Posterior vena cava (tissue), 2 donors: ENCODE data around the gene MYEOV. TPM values are rescaled to one million over a fixed set of nuclear protein-coding genes. Genes with fewer than 3 reads are reported as not detected.

Experiments
- DNase-seq: peaks from one replicate; pipeline ENCODE4 v3.0.0-alpha.2; 2020; ENCODE audit warnings: low spot score
- intact Hi-C, 2 donors: fragments of 100-400 bp; cut with DNase I; formaldehyde crosslinking; loops; one replicate each; pipeline versions ENCODE4 v1.14.1 to v1.14.2; 2022 to 2023
- total RNA-seq, 2 donors: library from RNA; stranded (reverse); fragmentation: NEBNext Ultra II Directional; extraction: Animal tissue kit (Norgen Biotek cat#: 25700); gene quantifications; one replicate each; pipeline ENCODE4 v1.2.1, GENCODE V29; 2021
- donor health status: DM: yes; HTN: yes; CAD: no.
- donor health status: DM: yes; HTN: yes; CAD: no.

MYEOV gene
- total RNA-seq, 2 donors from 2014 or later: 0.46 to 0.57 TPM

DNA sequence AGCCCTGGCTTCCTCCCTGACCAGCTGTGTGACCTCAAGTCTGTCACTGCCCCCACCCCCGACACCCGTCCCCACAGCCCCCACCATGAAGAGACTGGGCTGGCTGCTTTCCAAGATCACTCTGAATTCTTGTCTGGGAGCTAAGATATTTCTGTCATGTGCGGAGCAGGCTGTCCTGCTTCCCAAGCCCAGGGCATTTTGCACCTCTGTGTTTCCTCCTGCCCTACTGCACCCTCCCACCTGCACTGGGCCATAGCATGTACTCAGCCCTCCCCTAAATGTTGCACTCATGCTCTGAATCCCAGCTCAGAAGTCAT lies 30.3 kb upstream of the MYEOV start:
- intact Hi-C loops: no loop called here
- DNase-seq: no peak

DNA sequence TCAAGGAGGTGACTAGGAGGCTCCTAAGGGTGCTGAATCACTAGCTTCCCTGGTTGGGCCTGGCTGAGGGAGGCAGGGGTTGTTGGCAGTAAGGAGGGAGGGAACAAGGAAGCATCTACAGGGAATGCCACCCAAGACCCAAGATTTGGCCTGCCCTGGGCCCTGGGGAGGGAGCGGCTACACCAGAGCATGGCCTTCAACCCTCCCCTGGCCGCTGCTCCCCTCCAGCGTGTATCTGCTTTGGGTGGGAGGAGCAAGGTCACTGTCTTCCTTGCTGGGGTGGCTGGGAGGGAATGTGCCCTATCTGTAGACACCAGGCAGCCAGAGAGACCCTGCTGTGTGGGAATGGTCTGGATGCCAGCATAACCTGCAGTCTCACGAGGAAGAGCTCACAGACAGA lies 29.5 kb upstream of the MYEOV start:
- no peak for DNase-seq
- intact Hi-C loops: no loop called here

DNA sequence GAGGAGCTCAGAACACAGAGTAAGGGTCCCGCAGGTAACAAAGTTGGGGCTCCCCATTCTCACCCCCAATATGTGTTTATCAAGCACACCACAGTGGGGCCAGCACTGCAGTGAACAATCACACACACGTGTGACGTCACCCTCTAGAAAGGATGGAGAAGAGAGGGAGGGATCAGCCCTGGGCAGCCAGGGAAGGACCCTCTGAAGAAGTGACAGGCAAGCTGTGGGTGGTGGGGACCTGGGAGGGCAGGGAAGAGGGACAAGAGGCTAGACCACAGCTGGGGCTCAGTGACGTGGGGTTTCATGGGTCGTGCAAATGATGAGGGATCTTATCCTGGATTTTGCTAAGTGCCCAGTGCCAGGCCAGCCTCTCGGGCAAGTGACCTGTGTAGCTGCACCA lies 28.7 kb upstream of the MYEOV start:
- intact Hi-C loops: no loop called here

GRCh38 chr11:69265911-69266510 lies 27.9 kb upstream of the MYEOV start:
- no peak for DNase-seq
- intact Hi-C loops: no loop called here

More for the DNA sequence above, 28.7 kb upstream of the MYEOV start:
- DNase-seq: no peak

GRCh38 chr11:69267395-69267805 lies 26.6 kb upstream of the MYEOV start:
- intact Hi-C loops: no loop called here
- DNase-seq: no peak

DNA sequence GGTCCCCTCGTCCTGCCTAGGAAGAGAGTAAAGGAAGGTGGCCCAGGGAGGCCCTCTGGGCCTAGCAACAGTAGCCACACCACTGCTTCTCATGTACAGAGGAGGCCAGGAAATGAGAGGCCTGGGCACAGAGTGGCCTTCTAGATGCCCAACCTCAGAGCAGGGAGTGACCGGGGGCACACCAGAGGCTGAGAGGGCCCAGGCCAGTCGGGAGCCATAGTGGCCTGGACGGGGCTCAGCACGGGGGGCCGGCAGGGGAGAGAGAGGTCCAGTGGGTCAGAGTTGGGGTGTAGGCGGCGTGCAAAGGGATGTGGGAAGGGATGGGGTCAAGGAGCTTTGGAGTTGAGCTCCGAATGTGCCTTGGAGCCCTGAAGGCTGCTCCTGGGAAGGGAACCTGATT lies 25.0 kb upstream of the MYEOV start:
- no peak for DNase-seq
- intact Hi-C loops: no loop called here

DNA sequence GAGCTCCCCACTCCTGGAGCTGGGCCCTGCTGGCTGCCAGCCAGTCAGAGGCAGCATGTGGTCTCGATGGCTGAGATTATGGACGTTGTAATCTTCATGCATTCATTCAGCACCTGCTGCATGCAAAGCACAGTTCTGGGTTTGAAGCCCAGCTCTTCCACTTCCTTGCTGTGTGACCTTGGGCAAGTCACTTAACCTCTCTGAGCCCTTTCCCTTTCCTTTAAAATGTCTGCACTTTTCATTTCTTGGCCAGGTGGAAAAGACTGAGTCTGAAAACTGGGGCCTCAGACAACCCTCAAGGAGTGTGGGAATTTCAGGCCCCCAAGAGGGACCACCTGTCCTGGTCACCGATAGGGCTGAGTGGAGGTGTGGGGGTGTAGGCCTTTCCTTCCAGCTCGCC lies 24.6 kb upstream of the MYEOV start:
- intact Hi-C loops: no loop called here
- no peak for DNase-seq

DNA sequence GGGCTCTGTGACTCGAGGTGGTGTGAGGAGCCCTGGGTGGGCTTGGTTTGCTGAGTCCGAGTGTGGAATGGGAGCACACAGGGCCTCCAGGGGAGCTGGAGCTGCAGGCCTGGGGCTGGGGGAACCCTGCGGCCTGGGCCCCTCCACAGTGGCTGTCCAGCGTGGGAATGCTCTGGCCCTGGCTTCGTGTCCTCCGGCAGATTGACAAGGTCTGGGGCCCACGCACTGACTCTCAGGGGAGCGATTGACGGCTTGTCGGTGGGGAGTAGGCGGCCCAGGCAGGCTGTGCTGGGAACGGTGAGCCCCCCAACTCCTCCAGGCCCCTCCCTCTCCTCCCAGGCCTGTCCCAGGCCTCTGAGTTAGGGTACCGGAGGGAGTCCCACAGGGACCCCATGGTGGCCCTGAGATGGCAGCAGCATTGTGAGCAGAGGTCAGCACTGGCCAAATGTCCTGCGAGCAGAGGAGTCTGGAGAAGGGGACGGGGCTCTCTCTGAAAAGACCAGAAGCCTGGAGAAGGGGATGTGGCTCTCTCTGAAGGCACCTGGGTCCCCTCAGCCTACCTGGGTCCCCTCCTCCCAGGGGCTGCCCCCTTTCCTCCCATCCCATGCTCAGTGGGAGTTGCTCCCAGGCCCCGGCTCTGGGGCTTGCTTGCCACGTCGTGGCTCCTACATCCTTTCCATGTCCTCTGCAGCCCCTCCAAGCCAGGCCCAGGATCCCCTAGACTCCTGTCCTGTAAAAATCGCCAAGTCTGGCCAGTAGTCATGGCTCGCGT lies 23.8 kb upstream of the MYEOV start:
- no peak for DNase-seq
- intact Hi-C loops: no loop called here

DNA sequence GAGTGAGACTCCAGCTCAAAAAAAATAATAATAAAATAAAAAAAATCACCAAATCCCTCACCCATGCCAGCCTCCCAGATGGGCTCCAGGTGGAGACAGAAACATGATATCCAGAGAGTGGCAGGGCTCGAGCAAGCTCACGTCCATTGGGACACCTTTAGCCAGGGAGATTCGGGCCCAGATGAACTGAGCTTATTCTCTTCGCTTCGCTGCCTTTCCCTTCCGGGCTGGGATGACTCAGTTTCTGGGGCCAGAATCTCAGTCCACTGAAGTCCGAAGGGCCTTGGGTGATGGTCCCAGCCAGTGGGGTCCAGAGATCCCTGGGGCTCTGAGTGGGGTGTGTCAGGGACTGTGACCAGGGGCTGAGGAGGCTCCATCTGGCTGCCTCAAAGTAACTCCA lies 23.0 kb upstream of the MYEOV start:
- DNase-seq: no peak
- intact Hi-C loops: no loop called here

- intact Hi-C loops: no loop called here
- no peak for DNase-seq
These were observed 21.9 kb upstream of the MYEOV start for GRCh38 chr11:69272055-69272454.

GRCh38 chr11:69272831-69273485 lies 21.0 kb upstream of the MYEOV start:
- intact Hi-C loops: no loop called here
- DNase-seq: no peak

- no peak for DNase-seq
- intact Hi-C loops: no loop called here
These were observed 20.4 kb upstream of the MYEOV start for GRCh38 chr11:69273571-69273970.

DNA sequence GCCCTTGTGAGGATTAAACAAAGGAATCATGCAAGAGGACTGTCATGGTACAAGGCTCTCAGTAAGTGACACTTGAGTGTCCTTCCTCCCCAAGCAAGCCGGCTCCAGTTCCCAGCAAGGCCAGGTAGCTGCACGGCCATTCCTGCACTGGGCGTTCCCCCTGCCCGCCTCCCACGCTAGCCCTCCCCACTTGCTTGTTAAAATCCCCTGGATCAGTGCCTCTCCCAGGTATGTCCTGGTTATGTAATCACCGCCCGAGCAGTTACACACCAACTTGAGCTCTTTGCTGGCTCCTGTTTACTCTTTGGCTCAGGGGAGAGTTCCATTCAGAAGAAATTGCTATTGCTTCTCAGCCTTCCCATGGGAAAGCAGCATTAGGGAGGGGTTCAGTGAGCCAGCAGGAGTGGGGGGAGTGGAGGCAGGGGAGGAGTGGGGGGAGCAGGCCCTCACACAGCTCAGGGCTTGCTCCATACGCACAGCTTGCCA lies 19.4 kb upstream of the MYEOV start:
- intact Hi-C loops: no loop called here

DNA sequence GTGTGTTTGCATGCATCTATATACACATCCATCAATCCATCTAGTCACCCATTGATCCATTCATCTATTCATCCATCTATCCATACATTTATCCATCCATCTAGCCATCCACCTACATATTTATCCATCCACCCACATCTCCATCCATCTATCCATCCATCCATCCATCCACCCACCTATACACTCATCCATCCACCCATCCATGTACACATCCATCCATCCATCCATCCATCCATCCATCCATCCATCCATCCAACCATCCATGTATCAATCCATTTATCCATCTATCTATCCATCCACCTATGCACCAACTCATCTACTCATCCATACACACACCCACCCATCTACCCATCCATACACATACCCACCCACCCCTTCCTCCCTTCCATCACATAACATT lies 18.8 kb upstream of the MYEOV start:
- DNase-seq: no peak
- intact Hi-C loops: no loop called here

More for the DNA sequence above, 19.4 kb upstream of the MYEOV start:
- no peak for DNase-seq

- intact Hi-C loops: no loop called here
- DNase-seq: no peak
These were observed 17.8 kb upstream of the MYEOV start for GRCh38 chr11:69276165-69276564.

DNA sequence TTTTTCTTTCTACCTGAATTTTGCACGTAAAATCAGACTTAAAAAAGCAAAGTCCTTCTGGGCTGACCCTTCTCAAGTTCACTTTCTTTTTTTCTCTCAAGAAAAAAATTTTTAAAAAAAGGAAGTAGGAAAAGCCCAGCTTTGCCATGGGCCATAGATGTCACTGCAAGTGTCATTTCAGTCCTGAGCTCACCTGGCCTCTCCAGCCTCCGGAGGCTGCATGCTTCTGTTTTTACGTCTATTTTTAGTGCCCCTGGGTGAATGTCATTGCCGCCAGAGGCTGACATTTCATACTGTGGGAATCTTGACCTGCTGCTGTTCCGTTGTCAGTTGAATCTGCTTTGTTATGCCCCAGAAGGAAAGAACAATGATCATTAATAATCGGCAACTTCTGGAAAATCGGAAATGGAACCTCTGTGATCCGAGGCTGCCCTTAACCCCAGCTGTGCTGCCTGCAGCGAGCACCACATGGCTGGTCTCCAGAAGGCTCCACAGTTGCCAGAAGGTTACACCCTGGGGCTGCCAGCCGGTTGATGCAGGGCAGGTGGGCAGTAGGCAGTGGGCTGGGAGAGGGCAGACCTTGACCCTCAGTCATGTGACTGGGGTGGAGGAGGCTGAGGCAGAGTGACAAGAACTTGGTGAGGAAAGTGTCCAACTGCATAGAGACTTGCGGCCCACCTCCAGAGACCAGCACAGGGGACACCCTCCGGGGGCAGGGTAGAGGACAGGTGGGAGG lies 16.7 kb upstream of the MYEOV start:
- DNase-seq: no peak
- intact Hi-C loops: no loop called here

DNA sequence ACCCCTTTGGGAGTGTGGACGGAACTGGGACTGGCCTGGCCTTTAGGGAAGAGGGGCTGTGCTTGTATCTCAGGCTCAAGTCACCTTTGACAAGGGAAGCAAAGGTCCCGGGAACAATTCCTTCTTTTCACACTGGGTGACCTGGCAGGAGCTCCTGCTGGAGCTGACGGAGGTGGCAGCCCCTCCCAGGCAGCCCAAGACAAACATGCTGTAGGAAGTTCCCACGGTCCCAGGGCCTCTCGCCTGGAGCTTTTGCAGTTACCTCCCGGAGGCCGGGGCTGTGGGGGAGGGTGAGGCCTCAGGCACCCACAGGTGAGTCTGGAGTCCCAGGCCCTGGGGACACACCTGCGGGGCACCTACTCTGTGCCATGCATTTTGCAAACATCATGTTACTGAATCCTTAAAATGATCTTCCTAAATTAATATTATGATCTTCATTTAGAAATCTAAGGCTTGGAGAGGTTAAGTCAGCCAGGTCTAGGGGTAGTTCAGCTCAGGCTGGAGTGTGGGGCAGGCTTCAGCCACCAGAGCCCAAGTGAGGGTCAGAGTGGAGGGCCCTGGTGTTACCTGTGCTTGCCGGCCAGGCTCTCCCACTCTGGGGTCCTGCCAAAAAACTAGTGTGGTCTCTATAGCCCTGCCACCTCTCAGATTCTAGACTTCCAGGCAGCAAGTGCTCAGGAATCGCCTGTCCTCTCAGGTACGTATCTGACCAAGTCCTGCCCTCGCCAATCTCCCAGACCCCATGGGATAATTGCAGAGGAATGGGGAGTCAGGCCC lies 15.7 kb upstream of the MYEOV start:
- DNase-seq: no peak
- intact Hi-C loops: no loop called here

DNA sequence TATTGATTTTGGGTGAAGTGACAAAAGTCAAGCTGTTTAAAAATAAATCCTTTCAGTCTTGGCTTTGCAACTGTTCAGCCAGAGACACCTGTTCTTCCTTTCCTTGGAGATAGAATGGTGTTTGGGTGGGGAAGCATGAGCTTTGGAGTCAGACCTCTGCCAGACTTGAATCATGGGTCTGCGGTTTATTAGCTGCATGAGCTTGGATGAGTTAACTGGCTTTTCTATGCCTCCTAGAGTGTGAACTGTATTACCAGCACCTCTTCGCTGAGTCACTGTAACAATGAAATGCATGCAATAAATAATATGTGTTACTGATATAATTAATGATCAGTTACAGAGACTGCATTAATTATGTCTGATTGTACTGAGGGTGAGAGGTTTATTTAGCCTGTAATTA lies 13.5 kb upstream of the MYEOV start:
- intact Hi-C loops: no loop called here
- DNase-seq: no peak

DNA sequence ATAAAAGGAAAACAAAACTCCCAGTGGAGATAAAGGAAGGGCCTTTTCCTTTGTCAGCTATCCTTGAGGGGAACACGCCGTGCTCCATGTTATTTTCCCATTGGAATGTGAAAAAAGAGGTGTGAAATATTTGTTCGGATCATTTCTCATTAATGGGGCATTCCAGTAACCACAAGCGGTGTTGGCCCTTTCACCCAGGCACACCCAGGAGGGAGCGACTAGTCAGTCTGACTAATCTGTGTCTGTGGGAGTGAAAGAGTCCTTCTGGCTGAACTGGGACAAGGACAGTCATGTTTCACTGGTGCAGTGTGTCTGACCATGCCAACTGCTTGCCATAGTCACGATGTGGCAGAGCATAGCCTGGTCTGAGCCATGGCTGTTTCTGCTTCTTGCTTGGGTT lies 13.0 kb upstream of the MYEOV start:
- DNase-seq: no peak
- intact Hi-C loops: no loop called here
